ENCODE data around the gene STXBP6.
A peak's percentile ranks its signal among the peaks of the same experiment; 100 is the strongest.

Gene STXBP6

DNA sequence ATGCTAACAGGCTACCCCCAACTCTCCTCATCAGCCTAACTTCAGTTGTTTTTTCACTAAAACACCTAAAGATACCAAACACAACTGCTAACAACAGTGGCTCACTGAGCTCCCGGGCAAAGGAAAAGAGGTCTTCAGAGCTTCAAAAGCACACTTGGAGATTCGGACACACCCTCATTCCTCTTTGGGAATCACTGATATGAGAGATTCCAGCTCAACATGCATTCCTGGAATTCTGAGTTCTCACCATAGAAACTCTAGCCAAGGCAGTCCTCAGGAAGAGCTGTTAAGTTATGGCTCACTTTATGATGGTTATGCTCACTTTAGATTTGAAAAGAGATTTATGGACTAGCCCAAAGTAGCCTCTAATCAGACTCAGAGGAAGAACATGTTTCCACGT is 40.1 kb downstream of the STXBP6 start:
- Mint-ChIP-seq H3K9me3 (no peaks in the 10 kb centered on the region), H3K4me3 (no peak overlapping the region), H3K27ac (no peak overlapping the region), H3K4me1 (no peaks in the 10 kb centered on the region), H3K36me3 (no peaks in the 10 kb centered on the region)
- ATAC-seq (no peak), DNase-seq (ENCODE audit: low spot score in 2 of 2) (no peak)

GRCh38 chr14:25007832-25008231 is 42.1 kb downstream of the STXBP6 start:
- Mint-ChIP-seq H3K27ac (no peak overlapping the region), H3K4me3 (no peak overlapping the region), H3K36me3 (no peaks in the 10 kb centered on the region), H3K9me3 (no peaks in the 10 kb centered on the region), H3K4me1 (no peaks in the 10 kb centered on the region)
- DNase-seq (ENCODE audit: low spot score in 2 of 2) (no peak), ATAC-seq (no peak)

DNA sequence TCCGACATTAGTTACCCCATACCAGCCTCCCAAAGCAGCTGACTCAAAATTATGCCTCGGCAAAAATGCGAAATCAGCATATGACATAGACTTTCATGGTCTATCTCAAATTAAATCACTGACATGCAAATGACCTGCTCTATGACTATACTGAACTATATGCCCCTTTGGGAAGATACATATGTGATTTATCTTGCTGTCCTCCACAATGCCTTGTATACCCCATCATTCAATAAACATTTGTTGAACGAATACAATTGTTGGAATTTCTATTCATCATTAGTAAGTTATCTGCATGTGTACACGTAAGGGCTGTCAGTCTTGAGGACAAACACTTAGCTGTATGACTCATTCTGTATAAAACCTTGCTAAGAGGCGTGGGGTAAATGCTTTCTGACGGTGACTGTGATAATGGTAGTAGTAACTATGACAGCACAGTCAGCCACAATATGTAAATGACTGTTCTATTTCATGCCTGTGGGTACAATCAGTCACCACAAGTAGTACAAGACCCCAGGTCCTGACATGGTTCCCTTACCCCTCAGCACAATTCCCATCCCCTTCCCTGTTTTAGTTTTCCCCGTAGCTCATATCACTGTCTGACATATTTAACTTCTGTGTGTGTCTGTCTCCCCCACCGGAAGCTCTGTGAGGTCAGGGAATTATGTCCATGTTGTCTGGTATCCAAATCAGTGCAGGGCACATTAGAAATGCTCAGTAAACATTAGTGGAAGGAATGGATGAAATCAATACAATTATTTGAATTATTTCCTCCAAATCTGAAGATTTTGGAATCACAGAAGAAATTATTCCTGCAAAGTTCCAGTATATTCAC is 42.8 kb downstream of the STXBP6 start:
- no peak overlapping the region for H3K4me3 Mint-ChIP-seq
- no peaks in the 10 kb centered on the region for H3K4me1 Mint-ChIP-seq
- H3K36me3 Mint-ChIP-seq, result no peaks in the 10 kb centered on the region
- H3K9me3 Mint-ChIP-seq, result no peaks in the 10 kb centered on the region
- H3K27ac Mint-ChIP-seq, result no peak overlapping the region
- ATAC-seq, result peak; percentile 87
- DNase-seq (ENCODE audit: low spot score in 2 of 2), result no peak

DNA sequence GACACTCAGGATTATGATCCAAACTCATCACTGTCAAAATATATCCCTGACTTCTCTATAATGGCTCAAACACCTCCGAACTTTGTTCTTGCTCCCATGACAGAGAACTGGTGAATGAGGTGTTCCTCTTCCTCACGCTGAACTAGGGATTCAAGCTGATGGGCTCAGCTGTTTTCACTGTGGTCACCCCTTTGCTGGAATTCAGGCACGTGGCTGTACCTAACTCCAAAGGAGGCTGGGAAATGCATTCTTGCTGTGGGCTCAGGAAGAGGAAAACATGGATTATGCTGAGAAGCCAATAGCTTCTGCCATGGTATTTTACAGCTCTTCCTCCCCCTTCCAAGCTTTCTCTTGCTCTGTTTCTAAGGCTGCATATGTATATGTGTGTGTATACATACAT is 43.9 kb downstream of the STXBP6 start:
- no peaks in the 10 kb centered on the region for H3K9me3 Mint-ChIP-seq
- H3K4me3 Mint-ChIP-seq, result no peak overlapping the region

DNA sequence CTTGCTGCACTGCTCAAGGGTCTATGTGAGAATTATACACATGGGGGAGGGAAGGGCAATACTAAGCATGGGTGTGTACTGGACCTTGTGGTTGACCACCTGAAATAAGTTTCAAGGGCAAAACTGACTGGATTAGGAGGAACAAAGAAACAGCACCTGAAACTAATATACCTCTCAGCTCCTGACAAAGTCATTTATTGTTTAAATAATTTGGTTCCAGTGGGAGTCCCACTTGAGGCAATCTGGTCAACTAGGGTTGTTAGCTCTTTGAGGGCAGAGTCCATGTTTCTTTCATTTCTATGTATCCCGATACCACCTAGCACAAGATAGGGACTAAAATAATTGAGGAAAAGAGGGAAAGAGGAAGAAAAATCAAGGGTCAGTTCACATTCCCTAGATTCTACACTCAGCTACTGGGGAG is 45.5 kb downstream of the STXBP6 start:
- no peak overlapping the region for H3K4me3 Mint-ChIP-seq
- no peaks in the 10 kb centered on the region for H3K36me3 Mint-ChIP-seq
- H3K4me1 Mint-ChIP-seq, result no peaks in the 10 kb centered on the region
- DNase-seq (ENCODE audit: low spot score in 2 of 2) (no peak), ATAC-seq (no peak)
- no peak overlapping the region for H3K27ac Mint-ChIP-seq
- no peaks in the 10 kb centered on the region for H3K9me3 Mint-ChIP-seq

More for the DNA sequence above, 43.9 kb downstream of the STXBP6 start:
- Mint-ChIP-seq H3K27ac (no peak overlapping the region), H3K36me3 (no peaks in the 10 kb centered on the region), H3K4me1 (no peaks in the 10 kb centered on the region)
- DNase-seq (ENCODE audit: low spot score in 2 of 2) (no peak), ATAC-seq (no peak)

DNA sequence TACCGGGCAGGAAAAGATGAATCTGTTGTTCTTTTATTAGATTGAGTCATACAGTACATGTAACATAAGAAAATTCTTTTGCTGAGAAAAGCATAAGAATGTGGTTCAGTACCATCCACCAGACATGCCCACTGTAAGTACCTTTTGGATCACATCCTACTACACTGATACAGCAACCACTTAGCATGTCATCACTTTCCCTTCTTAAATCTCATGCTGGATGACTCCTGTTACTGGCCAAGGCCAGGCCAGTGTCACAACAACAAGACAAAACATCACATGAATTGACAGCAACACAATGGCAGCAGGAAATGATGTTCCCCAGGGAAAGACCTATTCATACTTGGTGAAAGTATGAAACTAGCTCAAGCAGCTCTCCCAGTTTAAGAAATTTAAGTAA is 46.4 kb downstream of the STXBP6 start:
- no peak overlapping the region for H3K4me3 Mint-ChIP-seq
- ATAC-seq (peak; percentile 34), DNase-seq (ENCODE audit: low spot score in 2 of 2) (no peak)
- H3K4me1 Mint-ChIP-seq, result no peaks in the 10 kb centered on the region
- H3K9me3 Mint-ChIP-seq, result no peaks in the 10 kb centered on the region
- H3K36me3 Mint-ChIP-seq, result no peaks in the 10 kb centered on the region
- no peak overlapping the region for H3K27ac Mint-ChIP-seq

- no peaks in the 10 kb centered on the region for H3K9me3 Mint-ChIP-seq
- H3K27ac Mint-ChIP-seq, result no peak overlapping the region
- no peaks in the 10 kb centered on the region for H3K36me3 Mint-ChIP-seq
- H3K4me1 Mint-ChIP-seq, result no peaks in the 10 kb centered on the region
- DNase-seq (ENCODE audit: low spot score in 2 of 2) (no peak), ATAC-seq (no peak)
- no peak overlapping the region for H3K4me3 Mint-ChIP-seq
These were observed 48.3 kb downstream of the STXBP6 start for GRCh38 chr14:25001601-25002000.

DNA sequence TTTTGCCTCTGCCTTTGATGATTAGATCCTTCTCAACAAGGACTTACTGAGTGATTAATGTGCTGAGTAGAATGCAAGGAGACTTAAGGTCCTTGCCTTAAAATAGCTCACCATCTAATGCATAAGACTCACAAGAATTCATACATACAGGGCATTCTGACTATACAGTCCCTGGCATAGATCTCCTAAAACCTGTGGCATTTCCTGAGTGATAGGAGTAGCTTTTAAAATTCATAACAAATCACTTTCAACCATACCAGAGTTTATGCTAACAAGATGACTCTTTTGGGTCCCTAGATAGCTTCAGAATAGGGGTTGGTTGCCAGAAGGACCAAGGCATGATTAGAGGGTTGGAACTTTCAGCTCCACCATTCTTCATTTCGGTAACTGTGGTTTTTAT is 48.8 kb downstream of the STXBP6 start:
- no peaks in the 10 kb centered on the region for H3K9me3 Mint-ChIP-seq

GRCh38 chr14:24999157-24999556 is 50.8 kb downstream of the STXBP6 start:
- Mint-ChIP-seq H3K27ac (no peak overlapping the region), H3K36me3 (no peaks in the 10 kb centered on the region), H3K9me3 (no peaks in the 10 kb centered on the region), H3K4me3 (no peak overlapping the region), H3K4me1 (no peaks in the 10 kb centered on the region)
- no peak for DNase-seq (ENCODE audit: low spot score in 2 of 2)
- ATAC-seq, result no peak

More for the DNA sequence above, 48.8 kb downstream of the STXBP6 start:
- Mint-ChIP-seq H3K36me3 (no peaks in the 10 kb centered on the region), H3K4me3 (no peak overlapping the region), H3K27ac (no peak overlapping the region), H3K4me1 (no peaks in the 10 kb centered on the region)
- DNase-seq (ENCODE audit: low spot score in 2 of 2) (no peak), ATAC-seq (no peak)

DNA sequence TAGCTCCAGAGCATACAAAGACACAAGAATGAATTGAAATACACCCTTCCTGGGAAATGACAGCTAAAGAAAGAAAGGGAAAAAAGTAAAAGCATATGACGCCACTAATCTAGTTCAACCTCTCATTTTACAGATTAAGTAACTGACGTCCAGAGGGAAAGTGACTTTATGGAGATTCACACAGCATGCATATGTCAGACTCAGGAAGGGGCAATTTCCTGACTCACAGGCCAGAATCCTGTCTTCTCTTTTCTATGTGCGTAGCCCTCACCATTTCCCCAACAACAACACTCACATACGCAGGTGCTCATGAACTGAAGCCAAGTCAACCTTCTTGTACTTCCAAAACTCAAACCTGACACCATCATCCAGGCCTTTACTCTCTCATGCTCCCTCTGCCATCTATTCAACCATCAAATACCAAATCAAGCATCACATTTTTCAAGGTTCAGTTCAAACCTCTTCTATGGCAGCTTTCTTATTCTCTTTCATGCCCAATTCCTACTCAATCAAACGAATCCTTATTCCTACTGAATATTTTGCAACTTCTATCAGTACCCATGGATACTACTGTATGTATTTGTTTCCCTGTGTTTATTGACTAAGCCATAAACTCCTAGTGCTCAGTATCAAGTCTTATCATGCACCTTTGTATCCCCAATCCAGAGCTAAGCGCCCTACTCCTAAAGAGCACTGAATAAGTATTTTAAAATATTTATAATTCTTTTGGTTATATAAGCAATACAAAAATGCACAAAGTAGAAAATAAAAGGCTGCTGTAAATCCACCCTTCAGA is 52.8 kb downstream of the STXBP6 start:
- Mint-ChIP-seq H3K9me3 (no peaks in the 10 kb centered on the region), H3K4me1 (no peaks in the 10 kb centered on the region), H3K36me3 (no peaks in the 10 kb centered on the region), H3K4me3 (no peak overlapping the region), H3K27ac (no peak overlapping the region)
- ATAC-seq (no peak), DNase-seq (ENCODE audit: low spot score in 2 of 2) (no peak)

GRCh38 chr14:24995016-24995415 is 54.9 kb downstream of the STXBP6 start:
- H3K27ac Mint-ChIP-seq, result no peak overlapping the region
- no peak for ATAC-seq
- H3K4me1 Mint-ChIP-seq, result no peaks in the 10 kb centered on the region
- H3K4me3 Mint-ChIP-seq, result no peak overlapping the region
- no peak for DNase-seq (ENCODE audit: low spot score in 2 of 2)
- H3K9me3 Mint-ChIP-seq, result no peaks in the 10 kb centered on the region
- no peaks in the 10 kb centered on the region for H3K36me3 Mint-ChIP-seq

DNA sequence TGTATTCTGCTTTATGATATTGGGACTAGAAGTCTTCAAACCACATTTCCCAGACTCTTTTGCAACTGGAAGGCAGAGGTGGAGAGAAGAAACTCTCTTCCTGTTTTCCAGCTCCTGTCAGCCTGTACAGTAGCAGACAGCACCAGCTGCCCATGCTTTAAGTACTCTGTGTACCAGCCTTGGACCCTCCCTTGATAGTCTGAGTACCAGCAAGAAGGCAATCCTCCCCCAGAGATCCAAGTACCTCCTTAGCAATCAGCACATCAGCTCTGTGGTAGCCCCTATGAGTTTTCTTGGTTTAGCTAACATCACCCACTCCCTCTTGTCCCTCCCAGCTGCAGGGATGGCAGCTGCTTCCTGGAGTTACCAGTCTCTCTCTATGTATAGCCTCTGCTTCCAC is 56.3 kb downstream of the STXBP6 start:
- ATAC-seq, result no peak

DNA sequence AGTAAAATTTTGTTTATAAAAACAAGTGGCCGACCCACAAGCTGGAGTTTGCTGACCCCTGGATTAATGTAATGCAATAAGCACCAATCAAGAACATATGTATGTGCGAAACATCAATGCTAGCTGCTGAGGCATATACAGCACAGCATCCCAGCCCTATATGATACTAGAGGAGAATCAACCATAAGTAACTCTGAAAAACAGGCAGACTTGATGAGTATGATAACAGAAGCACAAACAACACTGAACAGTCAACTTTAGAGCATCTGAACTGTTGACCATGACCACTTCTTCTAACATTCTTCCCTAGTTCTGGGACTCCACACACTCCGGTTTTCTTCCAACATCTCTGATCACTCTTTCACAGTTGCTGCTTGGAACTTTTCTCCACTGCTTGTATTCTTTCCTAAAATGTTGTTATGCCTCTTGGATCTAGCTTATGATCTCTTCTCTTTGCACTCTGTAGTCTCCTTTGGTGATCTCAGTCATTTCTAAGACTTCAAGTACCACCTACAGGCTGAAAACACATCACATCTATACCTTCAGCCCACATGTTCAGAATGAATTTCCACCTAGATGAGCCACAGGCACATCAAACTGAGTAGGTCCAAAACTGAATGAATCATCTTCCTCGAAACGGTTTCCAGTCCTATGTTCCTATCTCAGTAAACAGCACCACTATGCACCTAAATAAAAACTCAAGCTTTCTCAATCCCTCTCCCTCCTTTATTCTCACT is 57.2 kb downstream of the STXBP6 start:
- H3K4me3 Mint-ChIP-seq, result no peak overlapping the region
- no peaks in the 10 kb centered on the region for H3K9me3 Mint-ChIP-seq
- DNase-seq (ENCODE audit: low spot score in 2 of 2) (no peak), ATAC-seq (peak; percentile 80)
- no peaks in the 10 kb centered on the region for H3K36me3 Mint-ChIP-seq
- no peaks in the 10 kb centered on the region for H3K4me1 Mint-ChIP-seq
- H3K27ac Mint-ChIP-seq, result no peak overlapping the region

More for the DNA sequence above, 56.3 kb downstream of the STXBP6 start:
- DNase-seq (ENCODE audit: low spot score in 2 of 2), result no peak
- no peaks in the 10 kb centered on the region for H3K36me3 Mint-ChIP-seq
- no peak overlapping the region for H3K27ac Mint-ChIP-seq
- no peaks in the 10 kb centered on the region for H3K4me1 Mint-ChIP-seq
- no peak overlapping the region for H3K4me3 Mint-ChIP-seq
- H3K9me3 Mint-ChIP-seq, result no peaks in the 10 kb centered on the region

DNA sequence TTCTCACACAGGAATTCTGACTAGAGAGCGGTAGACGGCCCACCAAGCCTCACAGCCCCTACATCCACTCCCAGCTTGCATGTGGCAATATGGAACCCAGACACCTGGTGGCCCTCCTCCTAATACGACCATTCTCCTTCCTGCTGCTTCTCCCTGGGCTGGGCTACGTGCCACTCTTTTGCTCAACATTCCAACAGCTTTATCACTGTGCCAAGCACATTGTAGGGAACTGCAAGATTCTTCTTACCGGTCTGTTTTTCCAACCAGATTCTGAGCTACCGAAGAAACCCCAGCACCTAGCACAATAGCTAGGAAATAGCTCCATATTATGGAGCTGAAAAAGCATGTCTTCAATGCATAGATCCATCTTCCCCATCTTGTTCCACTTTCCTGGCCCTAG is 58.1 kb downstream of the STXBP6 start:
- DNase-seq (ENCODE audit: low spot score in 2 of 2), result no peak
- Mint-ChIP-seq H3K9me3 (peaks cover 2% of the 10 kb centered on the region), H3K4me3 (no peak overlapping the region), H3K36me3 (no peaks in the 10 kb centered on the region), H3K27ac (no peak overlapping the region), H3K4me1 (no peaks in the 10 kb centered on the region)
- no peak for ATAC-seq

- no peak overlapping the region for H3K4me3 Mint-ChIP-seq
- no peak overlapping the region for H3K27ac Mint-ChIP-seq
- ATAC-seq (no peak), DNase-seq (ENCODE audit: low spot score in 2 of 2) (no peak)
- no peaks in the 10 kb centered on the region for H3K36me3 Mint-ChIP-seq
- H3K4me1 Mint-ChIP-seq, result no peaks in the 10 kb centered on the region
- peaks cover 2% of the 10 kb centered on the region for H3K9me3 Mint-ChIP-seq
These were observed 58.7 kb downstream of the STXBP6 start for GRCh38 chr14:24991288-24991687.
